HL-60 (cell line): ENCODE data around the gene MRM2.

Source experiments
- DNase-seq, 2 experiments: peaks; one replicate each; pipeline ENCODE4 v3.0.0-alpha.2; 2010 to 2020; ENCODE audit warnings: low read depth in 1 of 2, low spot score in 1 of 2
- H3K27ac ChIP-seq: fragments of 250-450 bp; sonication (Bioruptor Pico); replicated peaks from 2 replicates; pipeline ENCODE4 v1.5.1; 2020; ENCODE audit warnings: mild to moderate bottlenecking, moderate library complexity
- H3K27me3 ChIP-seq: fragments of 250-450 bp; sonication (Bioruptor Pico); 2 replicates; pipeline ENCODE4 v1.5.1; 2021; ENCODE audit warnings: mild to moderate bottlenecking, moderate library complexity; ENCODE audit not compliant: insufficient read depth, poor library complexity, severe bottlenecking
- H3K4me3 ChIP-seq: replicated peaks from 2 replicates; pipeline ENCODE4 v1.5.1; 2011; ENCODE audit warnings: mild to moderate bottlenecking, control low read depth, low read length; ENCODE audit not compliant: insufficient read depth
- CTCF ChIP-seq: IDR thresholded peaks from one replicate; pipeline ENCODE4 v1.5.1; 2011; ENCODE audit warnings: low read length, control low read depth, inconsistent platforms; ENCODE audit not compliant: insufficient read depth
- GABPA ChIP-seq: IDR thresholded peaks from 2 replicates; pipeline ENCODE4 v1.6.1; 2012; ENCODE audit warnings: low read depth
- POLR2AphosphoS5 ChIP-seq: IDR thresholded peaks from 2 replicates; pipeline ENCODE4 v1.6.1; 2012; ENCODE audit warnings: low read depth
- REST ChIP-seq: IDR thresholded peaks from 2 replicates; pipeline ENCODE4 v1.6.1; 2012; ENCODE audit warnings: low read depth; ENCODE audit not compliant: insufficient replicate concordance
- SPI1 ChIP-seq: IDR thresholded peaks from 2 replicates; pipeline ENCODE4 v1.6.1; 2012; ENCODE audit warnings: low read depth, mild to moderate bottlenecking, borderline replicate concordance

MRM2 gene

GRCh38 chr7:2258661-2259365 is 16.8 kb upstream of the MRM2 start:
- no peak overlapping the region for H3K27ac ChIP-seq
- no peak for DNase-seq
- no peak overlapping the region for H3K4me3 ChIP-seq
- TF ChIP-seq REST: no peak
- no peak for TF ChIP-seq POLR2AphosphoS5
- no peak for TF ChIP-seq SPI1
- no peak for TF ChIP-seq CTCF
- TF ChIP-seq GABPA: no peak
- H3K27me3 ChIP-seq: no peaks in the 10 kb centered on the region

GRCh38 chr7:2257651-2258050 is 15.6 kb upstream of the MRM2 start:
- no peak for TF ChIP-seq POLR2AphosphoS5
- no peak for DNase-seq
- Histone ChIP-seq H3K27me3 (no peaks in the 10 kb centered on the region), H3K27ac (no peak overlapping the region), H3K4me3 (no peak overlapping the region)

- H3K27ac ChIP-seq: no peak overlapping the region
- TF ChIP-seq CTCF (no peak), REST (no peak)
- H3K27me3 ChIP-seq: no peaks in the 10 kb centered on the region
- no peak overlapping the region for H3K4me3 ChIP-seq
- no peak for DNase-seq
These were observed 15.1 kb upstream of the MRM2 start for GRCh38 chr7:2257046-2257551.

- TF ChIP-seq SPI1 (no peak), POLR2AphosphoS5 (no peak), CTCF (no peak), GABPA (no peak), REST (no peak)
- Histone ChIP-seq H3K27me3 (no peaks in the 10 kb centered on the region), H3K27ac (no peak overlapping the region), H3K4me3 (no peak overlapping the region)
- no peak for DNase-seq
These were observed 14.5 kb upstream of the MRM2 start for GRCh38 chr7:2256306-2257045.
